ENCODE data around the gene AZGP1. TPM values are rescaled to one million over a fixed set of nuclear protein-coding genes. Genes with fewer than 3 reads are reported as not detected.
"Not testable (repeated sequence)": the region's sequence is repeated elsewhere in the genome, so short reads cannot be mapped to it uniquely, and the experiment has no call there.

AZGP1 gene
- total RNA-seq, 1 donor from 2014 or later, result 31.8 TPM

- no peak overlapping the region for H3K4me3 ChIP-seq
- ATAC-seq (no peak), DNase-seq (no peak)
- no peak overlapping the region for H3K27ac ChIP-seq
- peaks cover 38% of the 10 kb centered on the region for H3K4me1 ChIP-seq
- H3K27me3 ChIP-seq (ENCODE audit: low read depth), result no peaks in the 10 kb centered on the region
- intact Hi-C loops (cut with DNase I), result no loop called here
- H3K36me3 ChIP-seq, result no peaks in the 10 kb centered on the region
- H3K9me3 ChIP-seq, result no peaks in the 10 kb centered on the region
- TF ChIP-seq, protein P1, sequence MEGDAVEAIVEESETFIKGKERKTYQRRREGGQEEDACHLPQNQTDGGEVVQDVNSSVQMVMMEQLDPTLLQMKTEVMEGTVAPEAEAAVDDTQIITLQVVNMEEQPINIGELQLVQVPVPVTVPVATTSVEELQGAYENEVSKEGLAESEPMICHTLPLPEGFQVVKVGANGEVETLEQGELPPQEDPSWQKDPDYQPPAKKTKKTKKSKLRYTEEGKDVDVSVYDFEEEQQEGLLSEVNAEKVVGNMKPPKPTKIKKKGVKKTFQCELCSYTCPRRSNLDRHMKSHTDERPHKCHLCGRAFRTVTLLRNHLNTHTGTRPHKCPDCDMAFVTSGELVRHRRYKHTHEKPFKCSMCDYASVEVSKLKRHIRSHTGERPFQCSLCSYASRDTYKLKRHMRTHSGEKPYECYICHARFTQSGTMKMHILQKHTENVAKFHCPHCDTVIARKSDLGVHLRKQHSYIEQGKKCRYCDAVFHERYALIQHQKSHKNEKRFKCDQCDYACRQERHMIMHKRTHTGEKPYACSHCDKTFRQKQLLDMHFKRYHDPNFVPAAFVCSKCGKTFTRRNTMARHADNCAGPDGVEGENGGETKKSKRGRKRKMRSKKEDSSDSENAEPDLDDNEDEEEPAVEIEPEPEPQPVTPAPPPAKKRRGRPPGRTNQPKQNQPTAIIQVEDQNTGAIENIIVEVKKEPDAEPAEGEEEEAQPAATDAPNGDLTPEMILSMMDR (IDR thresholded peaks at IDR 0.05), result no peak
These were observed 19.0 kb upstream of the AZGP1 start for GRCh38 chr7:99994819-99995218.

DNA sequence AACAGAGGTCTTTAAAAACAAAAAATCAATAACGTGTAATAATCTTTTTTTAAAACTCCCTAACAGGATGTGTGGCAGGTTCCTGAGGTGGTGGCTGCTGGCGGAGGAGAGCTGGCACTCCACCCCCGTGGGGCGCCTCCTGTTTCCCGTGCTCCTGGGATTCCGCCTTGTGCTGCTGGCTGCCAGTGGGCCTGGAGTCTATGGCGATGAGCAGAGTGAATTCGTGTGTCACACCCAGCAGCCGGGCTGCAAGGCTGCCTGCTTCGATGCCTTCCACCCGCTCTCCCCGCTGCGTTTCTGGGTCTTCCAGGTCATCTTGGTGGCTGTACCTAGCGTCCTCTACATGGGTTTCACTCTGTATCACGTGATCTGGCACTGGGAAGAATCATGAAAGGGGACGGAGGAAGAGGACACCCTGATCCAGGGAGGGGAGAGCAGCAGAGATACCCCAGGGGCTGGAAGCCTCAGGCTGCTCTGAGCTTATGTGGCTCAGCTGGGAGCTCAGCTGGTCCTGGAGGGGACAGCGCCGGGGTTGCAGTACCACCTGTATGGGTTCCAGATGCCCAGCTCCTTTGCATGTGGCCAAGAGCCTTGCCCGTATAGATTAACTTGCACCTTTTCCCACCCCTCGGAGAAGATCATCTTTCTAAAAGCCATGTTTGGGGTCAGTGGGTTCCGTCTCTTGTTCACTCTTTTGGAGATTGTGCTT lies 16.7 kb upstream of the AZGP1 start:
- ATAC-seq, result peak in 1 of 2 donors; percentile 30
- intact Hi-C loops (cut with DNase I), result no loop called here
- no peak for DNase-seq
- Histone ChIP-seq H3K27me3 (ENCODE audit: low read depth) (no peaks in the 10 kb centered on the region), H3K4me1 (peaks cover 31% of the 10 kb centered on the region), H3K36me3 (no peaks in the 10 kb centered on the region), H3K4me3 (no peak overlapping the region), H3K27ac (peak overlapping the region; percentile 53), H3K9me3 (no peaks in the 10 kb centered on the region)
- TF ChIP-seq, protein P1 (IDR thresholded peaks at IDR 0.05), result no peak

DNA sequence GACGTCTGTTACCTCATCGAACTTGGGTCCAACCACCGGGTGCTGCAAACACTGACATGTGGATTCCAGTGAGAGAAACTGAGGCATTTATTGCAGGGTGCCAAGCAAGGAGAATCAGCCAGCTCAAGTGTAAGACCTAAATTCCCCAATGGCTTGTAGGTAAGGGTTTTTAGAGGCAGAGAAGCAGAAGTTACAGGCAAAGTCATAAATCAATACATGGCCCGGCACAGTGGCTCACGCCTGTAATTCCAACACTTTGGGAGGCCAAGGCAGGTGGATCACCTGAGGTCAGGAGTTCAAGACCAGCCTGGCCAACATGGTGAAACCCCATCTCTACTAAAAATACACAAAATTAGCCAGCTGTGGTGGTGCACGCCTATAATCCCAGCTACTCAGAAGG lies 15.7 kb upstream of the AZGP1 start:
- Histone ChIP-seq H3K4me1 (peaks cover 24% of the 10 kb centered on the region), H3K4me3 (peak overlapping the region; percentile 10)
- intact Hi-C loops (cut with DNase I); H3K9me3 ChIP-seq; ATAC-seq; H3K36me3 ChIP-seq; H3K27ac ChIP-seq; H3K27me3 ChIP-seq (ENCODE audit: low read depth); DNase-seq: not testable (repeated sequence)

GRCh38 chr7:99990460-99990852 lies 14.6 kb upstream of the AZGP1 start:
- Histone ChIP-seq H3K4me1 (peaks cover 23% of the 10 kb centered on the region), H3K4me3 (peak overlapping the region; percentile 10), H3K9me3 (no peaks in the 10 kb centered on the region), H3K27ac (no peak overlapping the region), H3K27me3 (ENCODE audit: low read depth) (no peaks in the 10 kb centered on the region), H3K36me3 (no peaks in the 10 kb centered on the region)
- DNase-seq (no peak), ATAC-seq (no peak)
- TF ChIP-seq, protein P1 (IDR thresholded peaks at IDR 0.05), result no peak
- intact Hi-C loops (cut with DNase I), result no loop called here

GRCh38 chr7:99987846-99988245 lies 12.0 kb upstream of the AZGP1 start:
- Histone ChIP-seq H3K9me3 (no peaks in the 10 kb centered on the region), H3K27ac (no peak overlapping the region), H3K4me3 (no peak overlapping the region), H3K36me3 (no peaks in the 10 kb centered on the region), H3K27me3 (ENCODE audit: low read depth) (no peaks in the 10 kb centered on the region), H3K4me1 (peaks cover 14% of the 10 kb centered on the region)
- DNase-seq (no peak), ATAC-seq (no peak)
- intact Hi-C loops (cut with DNase I), result no loop called here
- TF ChIP-seq, protein P1 (IDR thresholded peaks at IDR 0.05), result no peak

DNA sequence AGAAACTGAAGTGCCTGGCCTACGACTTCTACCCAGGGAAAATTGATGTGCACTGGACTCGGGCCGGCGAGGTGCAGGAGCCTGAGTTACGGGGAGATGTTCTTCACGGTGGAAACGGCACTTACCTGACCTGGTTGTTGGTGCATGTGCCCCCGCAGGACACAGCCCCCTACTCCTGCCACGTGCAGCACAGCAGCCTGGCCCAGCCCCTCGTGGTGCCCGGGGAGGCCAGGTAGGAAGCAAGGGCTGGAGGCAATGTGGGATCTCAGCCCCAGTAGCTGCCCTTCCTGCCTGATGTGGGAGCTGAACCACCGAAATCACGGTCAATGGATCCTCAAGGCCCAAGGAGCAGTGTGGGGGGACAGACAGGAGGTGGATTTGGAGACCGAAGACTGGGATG lies 11.5 kb upstream of the AZGP1 start:
- H3K9me3 ChIP-seq; ATAC-seq; intact Hi-C loops (cut with DNase I); H3K27me3 ChIP-seq (ENCODE audit: low read depth); H3K4me3 ChIP-seq; DNase-seq; H3K36me3 ChIP-seq; H3K27ac ChIP-seq: not testable (repeated sequence)
- peaks cover 14% of the 10 kb centered on the region for H3K4me1 ChIP-seq
